Endothelial cell (in vitro differentiated cells): ENCODE results near the gene SLC17A7. TPM values are rescaled to one million over a fixed set of nuclear protein-coding genes. Genes with fewer than 3 reads are reported as not detected.

Source experiments
- DNase-seq: peaks from one replicate; pipeline ENCODE4 v3.0.0; 2021; ENCODE audit warnings: low spot score
- H3K27ac Mint-ChIP-seq: one replicate; pipeline ENCODE4 v1.8.0; 2021; ENCODE audit warnings: mixed read lengths, inconsistent platforms; ENCODE audit not compliant: unreplicated experiment
- H3K27me3 Mint-ChIP-seq: one replicate; pipeline ENCODE4 v1.8.0; 2021; ENCODE audit warnings: mild to moderate bottlenecking, moderate library complexity, mixed read lengths, inconsistent platforms; ENCODE audit not compliant: unreplicated experiment
- H3K36me3 Mint-ChIP-seq: one replicate; pipeline ENCODE4 v1.8.0; 2021; ENCODE audit warnings: mild to moderate bottlenecking, low read depth, mixed read lengths, inconsistent platforms; ENCODE audit not compliant: unreplicated experiment
- H3K4me1 Mint-ChIP-seq: one replicate; pipeline ENCODE4 v1.8.0; 2021; ENCODE audit warnings: mild to moderate bottlenecking, mixed read lengths, inconsistent platforms; ENCODE audit not compliant: unreplicated experiment
- H3K4me3 Mint-ChIP-seq: one replicate; pipeline ENCODE4 v1.8.0; 2021; ENCODE audit warnings: mild to moderate bottlenecking, mixed read lengths, inconsistent platforms; ENCODE audit not compliant: unreplicated experiment
- H3K9me3 Mint-ChIP-seq: one replicate; pipeline ENCODE4 v1.8.0; 2021; ENCODE audit warnings: mixed read lengths, inconsistent platforms; ENCODE audit not compliant: unreplicated experiment
- CTCF ChIP-seq: fragments of 200-600 bp; sonication (generic); IDR thresholded peaks from one replicate; pipeline ENCODE4 v1.5.0; 2021; ENCODE audit warnings: antibody characterized with exemption; ENCODE audit not compliant: unreplicated experiment
- total RNA-seq: library from RNA; stranded (reverse); fragmentation: NEBNext Ultra II Directional; extraction: Animal tissue kit (Norgen Biotek cat#: 25700); gene quantifications from one replicate; pipeline ENCODE4 v1.2.1, GENCODE V29; 2021; ENCODE audit not compliant: unreplicated experiment

SLC17A7 gene
- total RNA-seq, 1 donor from 2014 or later: 0.92 TPM

- Mint-ChIP-seq H3K9me3 (no peaks in the 10 kb centered on the region), H3K27ac (no peak overlapping the region), H3K27me3 (peaks cover 9% of the 10 kb centered on the region), H3K36me3 (no peaks in the 10 kb centered on the region), H3K4me3 (no peak overlapping the region), H3K4me1 (peaks cover 14% of the 10 kb centered on the region)
- no peak for DNase-seq
- no peak for TF ChIP-seq CTCF
Observed at GRCh38 chr19:49400029-49400428, 41.3 kb downstream of the SLC17A7 start.

- Mint-ChIP-seq H3K4me3 (no peak overlapping the region), H3K27me3 (peaks cover 12% of the 10 kb centered on the region)
- DNase-seq: no peak
Observed at GRCh38 chr19:49398931-49399330, 42.4 kb downstream of the SLC17A7 start.

GRCh38 chr19:49398001-49398615 lies 43.2 kb downstream of the SLC17A7 start:
- no peak for TF ChIP-seq CTCF
- Mint-ChIP-seq H3K4me1 (peaks cover 7% of the 10 kb centered on the region), H3K4me3 (no peak overlapping the region), H3K9me3 (no peaks in the 10 kb centered on the region), H3K27ac (no peak overlapping the region), H3K36me3 (no peaks in the 10 kb centered on the region), H3K27me3 (peaks cover 14% of the 10 kb centered on the region)
- DNase-seq: no peak

More at GRCh38 chr19:49398931-49399330, 42.4 kb downstream of the SLC17A7 start:
- no peaks in the 10 kb centered on the region for H3K36me3 Mint-ChIP-seq
- H3K27ac Mint-ChIP-seq: no peak overlapping the region
- no peaks in the 10 kb centered on the region for H3K9me3 Mint-ChIP-seq
- TF ChIP-seq CTCF: no peak
- H3K4me1 Mint-ChIP-seq: peaks cover 14% of the 10 kb centered on the region

- H3K4me1 Mint-ChIP-seq: peaks cover 8% of the 10 kb centered on the region
- no peak overlapping the region for H3K27ac Mint-ChIP-seq
- H3K4me3 Mint-ChIP-seq: no peak overlapping the region
- H3K36me3 Mint-ChIP-seq: no peaks in the 10 kb centered on the region
- no peak for DNase-seq
- no peak for TF ChIP-seq CTCF
- H3K9me3 Mint-ChIP-seq: no peaks in the 10 kb centered on the region
- H3K27me3 Mint-ChIP-seq: peaks cover 17% of the 10 kb centered on the region
Observed at GRCh38 chr19:49396738-49397505, 44.4 kb downstream of the SLC17A7 start.
